Measurements from ENCODE around the gene MYPN.
"Not testable (repeated sequence)": the region's sequence is repeated elsewhere in the genome, so short reads cannot be mapped to it uniquely, and the experiment has no call there.

MYPN gene

DNA sequence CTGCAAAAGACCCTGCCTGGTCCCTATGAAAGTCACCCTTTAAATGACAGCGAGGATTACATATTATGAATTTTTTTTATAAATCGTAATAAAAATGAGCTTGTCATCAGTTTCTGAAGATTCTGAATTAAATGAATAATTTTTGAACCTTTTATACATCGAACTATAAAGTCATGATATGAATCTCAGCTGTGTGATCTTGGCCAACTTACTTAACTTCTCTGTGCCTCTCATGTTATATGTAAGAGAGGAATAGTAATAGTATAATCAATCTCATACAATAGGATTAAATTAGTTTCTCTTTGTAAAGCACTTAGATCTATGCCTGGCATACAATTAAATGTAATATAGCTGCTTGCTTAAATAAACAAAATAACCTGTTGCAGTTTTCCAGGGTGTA is 127.9 kb downstream of the MYPN start:
- DNase-seq: no peak

DNA sequence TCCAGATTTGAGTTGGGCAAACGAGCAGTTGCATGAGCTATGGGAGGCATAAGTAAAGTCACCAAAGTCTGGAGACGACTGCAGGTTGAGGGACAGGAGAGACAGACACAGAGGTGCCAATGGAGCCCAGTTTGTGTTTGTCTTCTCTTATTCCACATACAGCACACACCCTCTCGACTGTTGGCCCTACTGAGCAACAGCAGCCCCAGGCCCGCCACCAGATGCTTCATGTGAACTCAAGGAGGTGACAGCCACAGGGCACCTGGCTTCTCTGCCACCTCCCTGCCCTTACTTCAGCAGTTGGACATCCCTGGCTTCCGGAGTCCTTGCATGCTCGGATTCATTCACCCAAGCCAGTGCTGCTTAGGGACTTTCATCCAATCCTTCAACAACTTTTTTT is 129.1 kb downstream of the MYPN start:
- no peak for DNase-seq

DNA sequence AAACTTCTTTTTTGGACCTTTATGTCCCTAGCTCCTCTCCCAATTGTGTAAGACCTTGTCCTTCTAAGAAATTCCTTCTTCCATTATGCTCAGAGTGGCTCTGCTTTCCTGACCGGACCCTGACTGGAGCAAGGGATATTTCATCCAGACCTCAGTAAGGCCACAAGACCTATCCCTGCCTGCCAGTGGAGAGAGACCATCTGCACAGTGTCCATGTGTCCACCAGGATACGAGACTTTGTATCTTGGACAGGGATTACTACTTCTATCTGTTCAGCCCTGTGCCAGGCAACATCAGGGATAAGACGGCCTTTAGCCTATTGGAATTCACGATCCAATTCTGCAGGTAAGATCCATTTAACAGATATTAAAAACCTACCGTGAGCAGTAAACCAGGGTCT is 129.8 kb downstream of the MYPN start:
- DNase-seq: no peak

DNA sequence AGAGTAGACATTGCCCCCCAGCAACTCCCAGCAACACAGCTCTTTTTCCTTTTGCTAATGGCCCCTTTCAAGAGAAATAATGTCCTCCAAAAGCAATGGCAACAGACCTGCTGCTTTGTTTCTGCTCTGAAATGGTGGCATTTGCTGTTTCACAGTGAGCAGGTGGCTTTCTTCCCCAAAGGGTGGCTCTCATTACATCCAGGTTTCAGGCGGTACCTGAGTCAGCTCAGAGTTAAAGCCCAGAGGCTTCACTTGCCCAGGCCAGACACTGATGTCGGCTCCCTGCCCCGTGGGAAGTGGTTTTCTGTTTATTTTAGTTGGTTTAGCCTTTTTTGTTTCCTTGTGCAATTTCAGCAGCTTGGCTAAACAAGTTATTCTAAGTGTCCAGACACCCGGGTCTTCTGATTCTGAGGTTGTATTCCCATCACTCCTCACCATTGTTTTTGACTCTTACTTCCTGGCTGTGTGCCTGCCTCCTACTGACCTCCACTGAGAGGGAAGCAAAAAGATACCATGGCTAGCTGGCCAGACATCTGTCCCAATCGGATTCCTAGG is 130.4 kb downstream of the MYPN start:
- DNase-seq: no peak

DNA sequence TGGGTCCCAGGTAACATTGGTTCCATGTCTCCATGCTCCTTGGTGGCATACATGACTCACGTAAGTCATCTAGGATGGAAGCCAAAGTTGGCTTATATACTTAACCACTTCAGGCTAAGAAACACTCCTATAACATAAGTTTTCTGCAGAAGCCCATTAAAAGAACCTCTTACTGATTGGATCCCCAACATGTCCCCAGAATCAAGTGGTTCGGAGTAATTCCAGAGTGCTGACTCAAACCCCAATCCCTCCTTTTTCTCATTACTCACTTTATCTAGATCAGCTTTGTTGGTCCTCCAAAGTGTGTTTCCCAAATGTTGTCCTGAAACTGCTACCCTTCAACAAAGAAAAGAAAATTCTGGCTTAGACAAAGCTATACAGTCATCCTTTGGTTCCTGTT is 132.8 kb downstream of the MYPN start:
- no peak for DNase-seq

DNA sequence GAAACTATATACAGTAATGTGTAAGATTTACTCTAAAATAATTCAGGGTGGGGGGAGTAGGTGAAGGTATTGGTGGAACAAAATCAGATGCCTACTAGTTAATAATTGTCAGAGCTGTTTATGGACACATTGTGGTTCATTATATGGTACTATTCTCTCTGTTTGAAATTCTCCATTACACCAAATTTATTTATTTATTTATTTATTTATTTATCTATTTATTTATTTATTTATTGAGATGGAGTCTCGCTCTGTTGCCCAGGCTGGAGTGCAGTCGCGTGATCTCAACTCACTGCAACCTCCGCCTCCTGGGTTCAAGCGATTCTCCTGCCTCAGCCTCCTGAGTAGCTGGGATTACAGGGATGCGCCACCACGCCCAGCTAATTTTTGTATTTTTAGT is 137.1 kb downstream of the MYPN start:
- not testable (repeated sequence) for DNase-seq

DNA sequence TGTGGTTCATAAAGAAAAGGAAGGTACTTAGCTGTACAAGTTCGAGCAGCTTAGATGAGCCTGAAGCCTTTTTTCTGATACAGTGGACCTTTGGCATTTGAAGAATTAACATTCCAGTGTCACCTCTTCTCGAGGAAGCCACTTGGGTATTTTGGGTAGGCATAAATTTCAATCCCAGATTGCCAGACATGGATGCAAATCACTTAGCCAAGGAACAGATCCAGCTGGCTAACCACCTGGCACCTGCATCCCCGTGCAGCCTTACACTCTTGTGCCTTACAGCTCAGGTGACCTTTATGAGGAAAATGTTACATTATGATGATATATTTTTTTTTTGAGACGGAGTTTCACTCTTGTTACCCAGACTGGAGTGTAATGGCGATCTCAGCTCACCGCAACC is 138.6 kb downstream of the MYPN start:
- no peak for DNase-seq

DNA sequence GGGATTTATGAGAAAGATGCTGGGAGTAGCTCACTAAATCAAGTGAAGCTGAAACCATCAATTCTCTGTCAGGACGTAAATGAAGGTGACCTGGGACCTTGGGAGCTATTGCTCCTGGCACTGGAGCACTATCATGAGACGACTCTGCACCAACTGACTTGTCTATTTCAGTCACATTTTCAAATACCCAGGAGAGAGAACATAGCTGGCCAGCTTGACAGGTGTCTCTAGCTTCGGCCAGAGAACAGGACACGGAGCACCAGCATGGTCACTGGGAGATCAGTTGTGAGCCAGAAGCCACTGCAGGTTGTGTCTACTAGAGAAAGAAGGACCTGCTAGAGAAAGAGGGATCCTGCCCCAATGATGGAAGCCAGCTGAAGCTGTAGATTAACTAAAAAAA is 140.0 kb downstream of the MYPN start:
- no peak for DNase-seq

DNA sequence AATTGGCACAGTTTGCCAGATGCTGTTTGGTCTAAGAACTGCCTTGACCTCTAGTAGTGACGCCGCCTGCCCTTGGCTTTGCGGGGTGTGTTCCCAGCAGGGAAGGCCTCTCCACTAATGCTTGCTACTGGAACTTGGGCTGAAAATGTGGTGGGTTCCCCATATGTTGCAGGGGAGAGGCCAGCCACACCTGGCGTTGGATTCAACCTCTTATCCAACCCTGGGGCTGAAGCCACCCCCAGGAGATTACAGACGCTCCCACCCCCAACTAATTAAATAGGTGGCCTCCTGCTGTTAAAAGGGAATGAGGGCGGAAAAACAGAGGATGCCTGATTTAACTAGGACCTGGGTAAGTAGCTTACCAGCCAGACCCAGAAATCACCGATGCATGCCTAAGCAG is 141.9 kb downstream of the MYPN start:
- DNase-seq: no peak

DNA sequence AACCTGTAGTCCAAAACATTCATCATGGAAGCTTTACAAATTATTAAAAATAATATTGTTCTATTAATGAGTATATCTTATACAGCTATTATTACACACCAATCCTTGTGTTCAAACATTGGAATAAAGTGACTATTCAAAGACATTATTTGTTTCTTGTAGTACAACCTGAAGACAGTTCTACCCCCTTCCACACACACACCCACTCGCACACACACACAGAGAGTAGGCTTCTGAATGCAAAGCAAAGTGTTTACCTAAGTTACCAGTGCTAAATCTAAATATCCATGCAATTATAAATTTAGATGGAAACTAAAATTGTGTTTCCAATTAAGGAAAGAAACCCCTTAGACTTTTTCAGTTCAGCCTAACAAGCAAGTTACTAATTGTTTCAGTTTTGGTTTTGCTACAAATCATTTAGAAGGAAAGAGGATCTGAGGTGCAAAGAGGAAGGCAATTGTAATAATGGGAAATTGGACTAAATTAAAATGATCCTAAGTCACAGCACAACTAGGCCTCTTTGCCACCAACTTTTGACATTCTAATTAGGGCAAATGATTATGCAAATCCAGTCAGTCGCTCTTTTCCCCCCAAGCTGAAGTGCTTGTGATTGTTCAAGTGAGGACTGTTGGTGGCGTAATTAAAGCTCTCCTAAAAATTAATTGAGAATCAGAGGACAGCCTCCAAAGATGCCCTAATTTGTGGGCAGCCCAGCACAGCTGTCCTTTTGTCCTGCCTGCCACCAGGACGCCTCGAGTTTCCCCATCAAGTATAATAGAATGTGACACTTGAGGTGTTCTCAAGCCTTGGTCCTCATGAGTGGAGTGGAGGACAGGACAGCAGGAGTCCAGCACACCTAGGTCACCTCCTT is 142.6 kb downstream of the MYPN start:
- no peak for DNase-seq

DNA sequence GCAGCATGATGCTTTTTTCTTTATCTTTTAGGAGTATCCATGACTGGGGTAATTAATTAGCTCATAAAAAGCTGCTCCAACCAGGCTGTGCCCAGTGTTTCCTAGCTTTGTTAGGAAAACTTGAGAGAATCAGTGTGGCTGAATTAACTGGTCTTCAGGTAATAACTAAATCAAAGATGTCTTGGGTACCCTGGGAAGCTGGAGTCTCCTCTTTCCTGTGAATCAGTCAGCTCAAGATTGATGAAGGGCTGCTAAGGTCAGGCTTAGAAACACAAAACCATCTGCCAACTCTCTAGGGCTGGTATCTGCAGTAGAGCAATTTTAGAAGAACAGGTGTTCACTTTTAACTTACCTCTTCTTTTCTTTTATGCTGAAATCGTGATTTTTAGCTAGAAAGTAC is 144.1 kb downstream of the MYPN start:
- no peak for DNase-seq

DNA sequence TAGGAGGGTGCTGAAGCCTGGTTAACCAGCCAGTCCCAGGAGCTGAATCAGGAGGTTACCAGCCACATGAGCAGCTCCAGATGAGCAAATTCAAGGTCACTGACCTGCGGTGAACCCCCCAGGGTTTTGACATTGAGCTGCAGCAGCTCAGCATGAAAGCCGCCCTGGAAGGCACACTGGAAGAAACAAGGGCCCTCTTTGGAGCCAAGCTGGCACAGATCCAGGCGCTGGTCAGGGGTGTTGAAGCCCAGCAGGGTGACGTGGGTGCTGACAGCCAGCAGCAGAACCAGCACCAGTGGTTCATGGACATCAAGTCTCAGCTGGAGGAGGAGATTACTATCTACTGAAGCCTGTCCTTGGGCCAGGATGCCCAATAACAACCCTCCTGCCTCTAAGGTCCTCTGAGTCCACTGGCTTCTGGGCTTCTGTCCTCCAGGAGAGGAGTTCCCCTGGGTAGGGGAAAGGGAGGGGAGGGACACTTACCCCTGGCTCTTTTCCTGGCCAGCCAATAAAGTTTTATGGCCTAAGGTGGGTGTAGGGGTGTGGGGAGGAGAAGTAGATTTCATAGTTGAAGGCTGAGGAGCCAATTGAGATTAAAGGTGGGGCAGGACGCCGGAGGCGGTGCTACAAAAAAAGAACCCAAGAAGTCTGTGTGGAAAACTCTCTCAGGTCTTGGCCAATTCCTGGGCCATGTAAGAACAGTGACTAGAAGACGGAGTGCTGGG is 152.0 kb downstream of the MYPN start:
- no peak for DNase-seq
